Measurements from ENCODE around the gene TAF1D. TPM values are rescaled to one million over a fixed set of nuclear protein-coding genes. Genes with fewer than 3 reads are reported as not detected.

The TAF1D gene
- total RNA-seq, 1 donor, result 126 TPM

DNA sequence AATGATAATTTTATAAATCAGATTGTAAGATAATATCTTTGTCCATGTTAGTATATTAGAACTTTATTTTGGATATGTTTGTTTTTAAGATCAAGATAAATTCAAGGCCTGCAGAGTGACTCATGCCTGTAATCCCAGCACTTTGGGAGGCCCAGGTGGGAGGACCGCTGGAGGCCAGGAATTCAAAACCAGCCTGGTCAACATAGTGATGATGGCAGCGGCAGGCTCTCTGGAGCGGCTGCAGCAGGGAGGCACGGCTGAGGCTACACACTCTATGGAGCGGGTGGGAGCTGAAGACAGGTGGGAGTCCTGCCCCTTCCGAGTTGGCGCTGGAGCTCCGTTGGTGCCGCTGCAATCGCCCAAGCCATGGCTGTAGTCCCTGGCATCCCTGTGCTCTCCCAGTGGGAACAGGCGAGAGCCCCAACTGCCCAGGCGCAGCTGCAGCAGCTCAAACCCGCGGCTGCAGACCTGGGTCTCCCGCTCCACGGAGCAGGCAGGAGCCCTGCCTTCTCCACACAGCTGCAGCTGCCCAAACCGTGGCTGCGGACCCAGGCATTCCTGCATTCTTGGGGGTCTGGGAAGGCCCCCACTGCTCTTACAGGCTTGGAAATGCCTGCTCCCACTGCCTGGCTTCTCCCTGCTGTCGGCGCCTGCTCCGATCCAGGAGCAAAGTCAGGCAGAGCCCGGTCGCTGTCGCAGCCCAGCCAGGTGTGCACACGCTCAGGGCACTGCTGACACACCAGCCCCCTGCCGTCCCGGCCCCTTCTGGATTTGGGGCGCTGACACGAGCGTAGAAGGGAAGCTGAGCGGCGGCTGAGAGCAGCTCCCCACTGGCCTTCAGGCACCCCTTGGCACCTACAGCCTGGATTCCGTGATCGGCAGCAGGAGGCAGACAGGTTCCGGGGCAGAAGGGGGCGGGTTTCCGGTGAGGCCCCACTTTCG lies 16.9 kb upstream of the TAF1D start:
- no peaks in the 10 kb centered on the region for H3K9me3 ChIP-seq (ENCODE audit: low read depth, low read length)
- no peak overlapping the region for H3K27ac ChIP-seq (ENCODE audit: low read depth, low read length)
- H3K4me3 ChIP-seq (ENCODE audit: insufficient read depth, low read length), result no peak overlapping the region
- peaks cover 35% of the 10 kb centered on the region for H3K36me3 ChIP-seq (ENCODE audit: insufficient read depth, low read length)
- TF ChIP-seq, protein P1, sequence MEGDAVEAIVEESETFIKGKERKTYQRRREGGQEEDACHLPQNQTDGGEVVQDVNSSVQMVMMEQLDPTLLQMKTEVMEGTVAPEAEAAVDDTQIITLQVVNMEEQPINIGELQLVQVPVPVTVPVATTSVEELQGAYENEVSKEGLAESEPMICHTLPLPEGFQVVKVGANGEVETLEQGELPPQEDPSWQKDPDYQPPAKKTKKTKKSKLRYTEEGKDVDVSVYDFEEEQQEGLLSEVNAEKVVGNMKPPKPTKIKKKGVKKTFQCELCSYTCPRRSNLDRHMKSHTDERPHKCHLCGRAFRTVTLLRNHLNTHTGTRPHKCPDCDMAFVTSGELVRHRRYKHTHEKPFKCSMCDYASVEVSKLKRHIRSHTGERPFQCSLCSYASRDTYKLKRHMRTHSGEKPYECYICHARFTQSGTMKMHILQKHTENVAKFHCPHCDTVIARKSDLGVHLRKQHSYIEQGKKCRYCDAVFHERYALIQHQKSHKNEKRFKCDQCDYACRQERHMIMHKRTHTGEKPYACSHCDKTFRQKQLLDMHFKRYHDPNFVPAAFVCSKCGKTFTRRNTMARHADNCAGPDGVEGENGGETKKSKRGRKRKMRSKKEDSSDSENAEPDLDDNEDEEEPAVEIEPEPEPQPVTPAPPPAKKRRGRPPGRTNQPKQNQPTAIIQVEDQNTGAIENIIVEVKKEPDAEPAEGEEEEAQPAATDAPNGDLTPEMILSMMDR (IDR thresholded peaks at IDR 0.05; ENCODE audit: extremely low read depth, low read depth, low read length), result no peak
- no peaks in the 10 kb centered on the region for H4K20me1 ChIP-seq (ENCODE audit: insufficient read depth, low read length)
- DNase-seq (ENCODE audit: insufficient read length, low spot score, missing footprints), result no peak
- no peaks in the 10 kb centered on the region for H3K4me1 ChIP-seq (ENCODE audit: insufficient read depth, low read length)
- H3K79me2 ChIP-seq (ENCODE audit: insufficient read depth, low read length), result no peaks in the 10 kb centered on the region
- H2AFZ ChIP-seq (ENCODE audit: low read length), result no peak overlapping the region
- H3K4me2 ChIP-seq (ENCODE audit: insufficient read depth, low read length), result no peak overlapping the region
- H3K27me3 ChIP-seq (ENCODE audit: insufficient read depth, low read length), result no peaks in the 10 kb centered on the region

DNA sequence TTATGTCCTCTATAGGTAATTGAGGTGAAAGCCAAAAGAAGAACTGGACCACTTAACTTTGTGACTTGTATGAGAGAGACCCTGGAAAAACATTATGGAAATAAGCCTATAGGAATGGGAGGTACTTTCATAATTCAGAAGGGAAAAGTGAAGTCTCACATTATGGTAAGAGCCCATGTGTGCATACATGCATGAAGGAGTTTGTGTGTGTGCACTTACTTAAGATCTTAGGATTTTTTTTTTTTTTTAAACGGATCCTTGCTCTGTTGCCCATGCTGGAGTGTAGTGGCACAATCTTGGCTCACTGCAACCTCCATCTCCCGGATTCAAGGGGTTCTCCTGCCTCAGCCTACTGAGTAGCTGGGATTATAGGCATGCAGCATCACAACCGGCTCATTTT lies 16.0 kb upstream of the TAF1D start:
- Histone ChIP-seq H3K4me2 (ENCODE audit: insufficient read depth, low read length) (no peak overlapping the region), H3K4me3 (ENCODE audit: insufficient read depth, low read length) (no peak overlapping the region), H2AFZ (ENCODE audit: low read length) (no peak overlapping the region), H3K79me2 (ENCODE audit: insufficient read depth, low read length) (no peaks in the 10 kb centered on the region), H3K9me3 (ENCODE audit: low read depth, low read length) (no peaks in the 10 kb centered on the region), H3K4me1 (ENCODE audit: insufficient read depth, low read length) (no peaks in the 10 kb centered on the region), H3K27ac (ENCODE audit: low read depth, low read length) (no peak overlapping the region), H3K27me3 (ENCODE audit: insufficient read depth, low read length) (no peaks in the 10 kb centered on the region), H4K20me1 (ENCODE audit: insufficient read depth, low read length) (no peaks in the 10 kb centered on the region), H3K36me3 (ENCODE audit: insufficient read depth, low read length) (peaks cover 29% of the 10 kb centered on the region)
- TF ChIP-seq, protein P1 (IDR thresholded peaks at IDR 0.05; ENCODE audit: extremely low read depth, low read depth, low read length), result no peak
- no peak for DNase-seq (ENCODE audit: insufficient read length, low spot score, missing footprints)

DNA sequence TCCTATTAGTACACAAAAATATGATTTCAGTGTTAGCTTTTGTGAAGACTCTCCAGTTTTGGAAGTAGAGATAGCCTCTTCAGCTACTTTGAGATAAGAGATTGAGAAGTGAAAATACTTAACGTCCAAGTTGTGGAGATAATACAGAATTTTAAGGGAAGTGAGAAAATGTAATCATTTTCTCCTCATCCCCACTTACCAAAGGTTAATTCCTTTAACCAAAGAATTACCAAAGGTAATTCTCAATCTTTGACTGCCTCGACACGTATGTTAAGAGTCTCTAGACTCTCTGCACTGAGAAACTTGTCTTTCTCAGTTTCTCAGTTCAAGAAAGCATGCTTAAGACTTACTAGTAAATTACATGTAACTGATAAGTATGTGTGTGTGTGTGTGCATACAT lies 15.5 kb upstream of the TAF1D start:
- Histone ChIP-seq H3K4me3 (ENCODE audit: insufficient read depth, low read length) (no peak overlapping the region), H4K20me1 (ENCODE audit: insufficient read depth, low read length) (no peaks in the 10 kb centered on the region), H3K4me2 (ENCODE audit: insufficient read depth, low read length) (no peak overlapping the region), H3K79me2 (ENCODE audit: insufficient read depth, low read length) (no peaks in the 10 kb centered on the region), H3K9me3 (ENCODE audit: low read depth, low read length) (no peaks in the 10 kb centered on the region), H3K27me3 (ENCODE audit: insufficient read depth, low read length) (no peaks in the 10 kb centered on the region), H3K4me1 (ENCODE audit: insufficient read depth, low read length) (no peaks in the 10 kb centered on the region), H3K27ac (ENCODE audit: low read depth, low read length) (no peak overlapping the region), H3K36me3 (ENCODE audit: insufficient read depth, low read length) (peaks cover 29% of the 10 kb centered on the region), H2AFZ (ENCODE audit: low read length) (no peak overlapping the region)
- DNase-seq (ENCODE audit: insufficient read length, low spot score, missing footprints), result no peak
- TF ChIP-seq, protein P1 (IDR thresholded peaks at IDR 0.05; ENCODE audit: extremely low read depth, low read depth, low read length), result no peak

DNA sequence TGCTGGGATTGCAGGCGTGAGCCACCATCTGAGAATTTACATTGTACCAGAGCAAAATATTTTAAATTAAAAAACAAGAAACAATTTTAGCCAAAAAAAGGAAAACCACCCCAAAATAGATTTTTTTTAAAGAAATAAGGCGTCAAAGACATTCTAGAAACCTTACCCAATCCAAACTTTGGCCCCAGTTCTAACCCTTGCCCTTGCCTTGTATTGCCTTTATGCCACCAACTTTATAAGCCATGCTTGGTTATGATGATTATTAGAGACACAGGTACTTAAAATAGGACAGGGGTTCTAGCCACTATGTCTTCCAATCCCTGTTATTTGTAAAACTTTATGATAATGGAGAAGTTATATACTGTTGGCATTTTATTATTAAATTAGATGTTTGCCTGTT lies 11.9 kb upstream of the TAF1D start:
- Histone ChIP-seq H3K4me2 (ENCODE audit: insufficient read depth, low read length) (no peak overlapping the region), H4K20me1 (ENCODE audit: insufficient read depth, low read length) (no peaks in the 10 kb centered on the region), H3K27me3 (ENCODE audit: insufficient read depth, low read length) (no peaks in the 10 kb centered on the region), H3K27ac (ENCODE audit: low read depth, low read length) (no peak overlapping the region), H2AFZ (ENCODE audit: low read length) (no peak overlapping the region), H3K4me1 (ENCODE audit: insufficient read depth, low read length) (no peaks in the 10 kb centered on the region), H3K4me3 (ENCODE audit: insufficient read depth, low read length) (no peak overlapping the region), H3K36me3 (ENCODE audit: insufficient read depth, low read length) (peaks cover 17% of the 10 kb centered on the region), H3K79me2 (ENCODE audit: insufficient read depth, low read length) (no peaks in the 10 kb centered on the region), H3K9me3 (ENCODE audit: low read depth, low read length) (no peaks in the 10 kb centered on the region)
- DNase-seq (ENCODE audit: insufficient read length, low spot score, missing footprints), result no peak
- TF ChIP-seq, protein P1 (IDR thresholded peaks at IDR 0.05; ENCODE audit: extremely low read depth, low read depth, low read length), result no peak
